GM21619 (cell line): ENCODE data around the gene KAT2A.

Source experiments
- ATAC-seq: cut with Tn5 transposase; IDR thresholded peaks from one replicate; pipeline ENCODE4 v1.9.1; 2021; ENCODE audit not compliant: unreplicated experiment

KAT2A gene

GRCh38 chr17:42135664-42136653 is 14.8 kb upstream of the KAT2A start:
- ATAC-seq = no peak

GRCh38 chr17:42135151-42135550 is 14.0 kb upstream of the KAT2A start:
- ATAC-seq = no peak

GRCh38 chr17:42133461-42134041 is 12.4 kb upstream of the KAT2A start:
- no peak for ATAC-seq

DNA sequence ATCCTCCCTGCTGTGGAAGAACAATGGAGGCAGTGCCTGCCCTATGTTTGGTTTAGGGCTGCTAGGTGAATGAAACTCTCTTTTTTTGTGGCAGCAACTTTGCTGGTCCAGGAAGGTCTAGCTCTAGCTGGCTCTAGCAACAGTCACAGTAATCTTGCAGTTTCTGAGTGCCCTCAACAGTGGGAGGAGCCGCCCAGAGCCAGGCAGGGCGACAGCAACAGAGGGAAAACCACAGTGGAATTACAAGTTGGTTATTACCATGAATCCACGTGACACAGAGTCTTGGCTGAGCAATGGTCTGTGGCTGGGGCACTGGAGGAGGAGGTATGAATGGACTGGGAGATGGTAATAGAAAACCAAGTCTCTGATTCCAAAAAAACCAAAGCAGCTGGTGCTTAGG is 11.8 kb upstream of the KAT2A start:
- ATAC-seq = no peak

GRCh38 chr17:42131981-42132432 is 10.8 kb upstream of the KAT2A start:
- ATAC-seq = no peak

DNA sequence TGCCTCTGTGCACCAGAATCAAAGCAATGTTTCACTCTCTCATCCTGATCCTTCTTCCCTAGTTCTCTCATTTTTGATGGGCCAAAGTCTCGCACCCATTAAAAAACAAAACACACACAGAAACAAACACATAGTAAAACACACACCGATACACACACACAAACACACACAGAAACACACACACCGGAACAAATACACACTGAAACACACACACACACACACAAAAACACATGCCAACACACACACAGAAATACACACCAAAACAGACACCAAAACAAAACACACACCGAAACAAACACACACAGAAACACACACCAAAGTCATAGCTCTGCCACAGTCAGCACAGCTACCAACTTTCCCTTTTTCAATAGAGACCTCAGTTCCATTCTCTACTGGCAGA is 10.1 kb upstream of the KAT2A start:
- ATAC-seq = no peak

GRCh38 chr17:42130310-42130936 is 9.3 kb upstream of the KAT2A start:
- no peak for ATAC-seq

- no peak for ATAC-seq
These were observed 8.1 kb upstream of the KAT2A start for GRCh38 chr17:42129109-42129837.

- no peak for ATAC-seq
These were observed 6.2 kb upstream of the KAT2A start for GRCh38 chr17:42127414-42127813.

DNA sequence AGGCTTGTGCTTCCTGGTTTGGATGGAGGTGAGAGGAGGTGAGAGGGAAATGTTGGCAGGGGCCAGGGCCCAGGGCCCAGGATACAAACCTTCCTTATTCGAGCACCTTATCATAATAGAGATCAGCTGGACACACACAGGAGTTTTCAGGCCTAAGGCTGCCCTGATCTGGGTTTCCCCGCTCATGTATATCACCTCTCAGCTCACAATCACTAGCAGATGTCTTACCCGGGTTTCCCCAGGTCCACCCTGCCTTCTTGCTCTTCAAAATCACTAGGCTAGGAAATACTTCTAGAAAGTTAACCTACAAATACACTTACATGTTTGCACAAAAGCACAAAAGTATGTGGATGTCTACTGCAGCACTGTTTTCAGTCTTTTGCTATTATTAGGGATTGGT is 5.7 kb upstream of the KAT2A start:
- no peak for ATAC-seq

DNA sequence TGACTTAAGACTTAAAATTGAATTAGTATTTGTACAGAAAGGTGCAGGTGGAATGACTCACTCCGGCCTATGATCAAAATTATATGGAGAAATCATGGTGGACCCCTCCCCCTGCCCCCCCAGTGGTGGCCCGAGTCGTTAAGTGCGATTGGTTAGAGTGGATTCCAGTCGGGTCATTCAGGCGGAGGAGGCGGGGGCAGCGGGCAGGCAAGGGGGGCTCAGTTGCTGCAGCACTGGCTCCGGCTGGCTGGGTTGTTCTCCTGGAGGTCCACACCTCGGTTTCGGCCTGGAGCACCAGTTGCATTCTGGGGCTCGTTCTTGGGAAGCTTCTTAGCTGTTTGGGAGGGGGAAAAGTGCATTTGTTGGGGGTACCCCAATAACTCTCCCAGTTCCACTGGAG is 4.4 kb upstream of the KAT2A start:
- no peak for ATAC-seq

DNA sequence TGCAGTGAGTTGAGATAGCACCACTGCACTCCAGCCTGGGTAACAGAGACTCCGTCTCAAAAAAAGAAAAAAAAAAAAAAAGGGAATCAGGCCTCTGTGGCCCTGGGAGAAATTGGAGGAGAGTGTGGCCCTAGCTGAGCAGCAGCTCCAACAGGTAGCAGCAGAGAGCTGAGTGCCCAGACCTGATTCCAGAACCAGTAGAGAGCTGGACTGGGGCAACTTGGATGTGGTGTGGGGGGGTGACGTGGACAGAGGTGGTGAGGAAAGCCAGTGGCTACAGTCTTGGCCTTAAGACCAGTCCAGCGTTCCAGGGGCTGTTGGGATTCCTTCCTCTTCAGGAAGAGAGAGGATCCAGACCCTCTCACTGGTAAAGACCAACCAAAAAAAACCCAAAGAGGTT is 3.1 kb upstream of the KAT2A start:
- ATAC-seq = no peak

DNA sequence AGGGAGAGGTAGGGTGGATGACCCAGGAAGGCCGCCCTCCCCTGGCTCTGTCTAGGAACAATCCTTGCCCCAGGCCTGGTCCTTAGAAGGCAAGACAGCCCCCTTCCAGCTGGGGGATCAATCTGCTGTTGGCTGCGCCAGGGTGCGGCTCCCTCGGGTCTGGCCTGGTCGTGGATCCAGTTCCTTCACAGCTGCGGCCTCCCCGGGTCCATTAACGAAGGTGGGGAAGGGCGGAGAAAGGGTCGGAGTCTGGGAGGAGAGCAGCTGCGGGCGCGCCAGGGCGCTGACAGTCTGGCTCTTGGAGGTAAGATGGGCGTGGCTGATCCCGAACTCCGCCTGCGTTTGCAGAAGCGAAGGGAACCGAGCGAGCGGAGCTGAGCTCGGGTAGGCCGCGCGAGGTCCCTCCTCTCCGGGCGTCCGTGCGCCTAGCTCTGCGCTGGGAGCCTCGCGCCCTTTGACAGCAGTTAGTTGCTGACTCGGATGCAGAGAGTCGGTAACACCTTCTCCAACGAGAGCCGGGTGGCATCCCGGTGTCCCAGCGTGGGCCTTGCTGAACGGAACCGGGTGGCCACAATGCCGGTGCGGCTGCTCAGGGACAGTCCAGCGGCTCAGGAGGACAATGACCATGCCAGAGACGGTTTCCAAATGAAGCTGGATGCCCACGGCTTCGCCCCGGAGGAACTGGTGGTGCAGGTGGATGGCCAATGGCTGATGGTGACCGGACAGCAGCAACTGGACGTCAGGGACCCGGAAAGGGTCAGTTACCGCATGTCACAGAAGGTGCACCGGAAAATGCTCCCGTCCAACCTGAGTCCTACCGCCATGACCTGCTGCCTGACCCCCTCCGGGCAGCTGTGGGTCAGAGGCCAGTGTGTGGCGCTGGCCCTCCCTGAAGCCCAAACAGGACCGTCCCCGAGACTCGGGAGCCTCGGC is 1.5 kb upstream of the KAT2A start, which contains the start of gene HSPB9:
HSPB9 (plus strand) TSS at position 434 of the 933 bp plus-strand sequence; CDS start at position 481, 47 bp downstream.
- no peak for ATAC-seq

DNA sequence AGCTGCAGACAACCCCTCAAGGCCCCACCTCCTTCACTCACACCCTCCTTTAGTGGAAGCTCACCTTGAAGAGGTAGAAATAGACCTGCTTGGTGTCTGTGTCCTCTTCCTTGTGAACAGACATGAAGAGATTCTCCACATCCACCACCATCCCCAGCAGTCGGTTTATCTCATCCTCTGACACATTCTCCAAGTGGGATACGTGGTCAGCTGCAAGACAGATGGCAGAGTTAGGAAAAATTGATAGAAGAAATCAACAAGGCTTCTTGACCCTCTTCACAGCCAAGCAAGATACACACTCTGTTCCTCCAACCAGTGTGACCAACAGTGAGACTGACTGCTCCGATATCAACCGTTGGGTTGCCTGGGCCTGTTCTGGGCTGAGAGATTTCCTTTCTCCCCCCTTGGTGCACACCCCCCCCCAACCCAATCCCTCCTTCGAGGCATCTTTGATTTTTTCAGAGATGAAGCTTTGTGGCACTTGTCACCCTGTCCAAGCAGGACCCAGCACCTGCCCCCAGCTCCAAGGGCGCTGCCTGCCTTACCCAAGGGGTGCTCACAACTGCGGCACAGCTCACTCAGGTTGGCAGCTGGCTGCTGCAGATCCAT is 902 bp downstream of the KAT2A start:
- ATAC-seq = no peak

DNA sequence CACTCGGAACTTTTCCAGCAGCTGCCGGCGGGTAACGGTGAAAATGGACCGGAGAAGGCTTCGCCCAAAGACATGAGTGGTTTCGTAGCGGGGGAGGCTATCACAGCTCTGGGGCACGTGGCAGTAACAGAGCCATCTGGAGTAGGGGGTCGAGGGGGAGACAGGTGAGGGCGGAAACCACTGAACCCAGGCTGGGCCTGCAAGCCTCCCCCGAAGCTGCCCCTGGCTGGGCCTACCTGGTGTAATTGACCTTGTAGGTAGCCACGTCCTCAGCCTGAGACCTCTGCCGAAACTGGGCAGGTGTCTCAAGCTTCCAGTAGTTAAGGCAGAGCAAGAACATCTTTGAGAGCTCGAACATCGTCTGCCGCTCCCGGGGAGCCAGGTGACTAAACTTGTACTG is 1.9 kb downstream of the KAT2A start:
- no peak for ATAC-seq

DNA sequence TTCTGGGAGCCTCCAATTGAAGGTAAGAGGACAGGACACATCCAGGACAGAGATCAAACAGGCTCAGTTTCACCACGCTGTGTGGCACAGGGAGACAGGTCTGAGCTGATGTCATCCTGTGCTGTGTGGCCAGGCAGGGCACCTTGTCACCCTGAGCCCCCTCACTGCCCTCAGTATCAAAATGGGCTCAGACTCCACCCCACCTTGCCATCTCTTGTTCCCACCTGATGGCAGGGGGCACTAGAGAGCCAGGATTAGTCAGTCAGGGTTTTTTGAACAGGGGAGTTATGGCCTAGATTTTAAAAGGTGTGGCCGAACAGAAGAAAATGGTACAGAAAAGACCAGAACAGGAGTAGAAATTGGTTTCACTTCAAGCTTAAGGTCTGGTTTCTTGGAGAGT is 2.6 kb downstream of the KAT2A start:
- ATAC-seq = no peak

- no peak for ATAC-seq
These were observed 3.0 kb downstream of the KAT2A start for GRCh38 chr17:42118126-42118510.

- no peak for ATAC-seq
These were observed 3.6 kb downstream of the KAT2A start for GRCh38 chr17:42117397-42118125.
